H1 (cell line): ENCODE data around the gene ARAP3. TPM values are rescaled to one million over a fixed set of nuclear protein-coding genes. Genes with fewer than 3 reads are reported as not detected.
A peak's percentile ranks its signal among the peaks of the same experiment; 100 is the strongest.

Source experiments
- ATF3 ChIP-seq: IDR thresholded peaks from 2 replicates; pipeline ENCODE4 v1.6.1; 2011; ENCODE audit warnings: low read depth, mild to moderate bottlenecking, low read length; ENCODE audit not compliant: insufficient read depth
- BCL11A ChIP-seq, 2 experiments: IDR thresholded peaks; one replicate each; pipeline ENCODE4 v1.6.1; 2011; ENCODE audit warnings: low read depth in 2 of 2, low read length in 2 of 2, mild to moderate bottlenecking in 2 of 2
- CBX5 ChIP-seq: fragments of 300-800, 300-1000 bp; sonication (generic); IDR thresholded peaks from 2 replicates; pipeline ENCODE4 v1.7.1; 2016; ENCODE audit warnings: antibody characterized with exemption, low read length, low read depth
- CREB1 ChIP-seq: IDR thresholded peaks from 2 replicates; pipeline ENCODE4 v1.6.1; 2012; ENCODE audit warnings: inconsistent platforms
- CTBP2 ChIP-seq: IDR thresholded peaks from 2 replicates; pipeline ENCODE4 v1.7.0; 2011; ENCODE audit warnings: borderline replicate concordance, mild to moderate bottlenecking, moderate library complexity, mixed read lengths, low read length; ENCODE audit not compliant: insufficient read depth, insufficient read length
- EP300 ChIP-seq, 2 experiments: IDR thresholded peaks; 1 replicate in 1 of 2; 2 replicates in 1 of 2; pipeline ENCODE4 v1.6.1; 2011 to 2012; ENCODE audit warnings: low read depth in 2 of 2, low read length in 2 of 2, mild to moderate bottlenecking in 2 of 2, borderline replicate concordance in 1 of 2, inconsistent platforms in 1 of 2, moderate library complexity in 1 of 2
- EZH2 ChIP-seq: fragments of 200-600 bp; sonication (generic); IDR thresholded peaks from 2 replicates; pipeline ENCODE4 v1.7.1; 2012; ENCODE audit warnings: low read depth, mild to moderate bottlenecking, moderate library complexity, low read length, inconsistent platforms; ENCODE audit not compliant: severe bottlenecking
- FOSL1 ChIP-seq: IDR thresholded peaks from 2 replicates; pipeline ENCODE4 v1.6.1; 2011; ENCODE audit warnings: mild to moderate bottlenecking, low read depth, low read length, moderate library complexity; ENCODE audit not compliant: insufficient read depth
- GTF2F1 ChIP-seq: IDR thresholded peaks from 2 replicates; pipeline ENCODE4 v1.6.1; 2012; ENCODE audit warnings: low read depth, low read length, improper control_type of control experiment, borderline replicate concordance
- JUND ChIP-seq: IDR thresholded peaks from 2 replicates; pipeline ENCODE4 v1.6.1; 2011; ENCODE audit warnings: mild to moderate bottlenecking, improper control_type of control experiment, low read length
- MAFK ChIP-seq: IDR thresholded peaks from 2 replicates; pipeline ENCODE4 v1.6.1; 2012; ENCODE audit warnings: low read depth, mild to moderate bottlenecking, improper control_type of control experiment, low read length
- MAX ChIP-seq: IDR thresholded peaks from 2 replicates; pipeline ENCODE4 v1.6.1; 2012; ENCODE audit warnings: inconsistent platforms
- NANOG ChIP-seq: IDR thresholded peaks from 2 replicates; pipeline ENCODE4 v1.6.1; 2011; ENCODE audit warnings: low read length, low read depth, mild to moderate bottlenecking, inconsistent platforms; ENCODE audit not compliant: insufficient read depth, poor library complexity, severe bottlenecking
- POLR2A ChIP-seq, 2 experiments: IDR thresholded peaks; 1 replicate in 1 of 2; 2 replicates in 1 of 2; pipeline ENCODE4 v1.6.1; 2011; ENCODE audit warnings: low read depth in 2 of 2, low read length in 2 of 2, mild to moderate bottlenecking in 2 of 2; ENCODE audit errors: control extremely low read depth in 1 of 2
- RBBP5 ChIP-seq: IDR thresholded peaks from 2 replicates; pipeline ENCODE4 v1.7.1; 2012; ENCODE audit warnings: low read depth, mild to moderate bottlenecking, inconsistent platforms, low read length, moderate library complexity, borderline replicate concordance
- RFX5 ChIP-seq: IDR thresholded peaks from 2 replicates; pipeline ENCODE4 v1.6.1; 2011; ENCODE audit warnings: low read depth, low read length, improper control_type of control experiment, borderline replicate concordance
- SIRT6 ChIP-seq: IDR thresholded peaks from one replicate; pipeline ENCODE4 v1.7.1; 2012; ENCODE audit warnings: low read length, inconsistent platforms
- SP1 ChIP-seq: IDR thresholded peaks from 2 replicates; pipeline ENCODE4 v1.6.1; 2011; ENCODE audit warnings: low read depth, low read length
- TEAD4 ChIP-seq: IDR thresholded peaks from 2 replicates; pipeline ENCODE4 v1.6.1; 2012; ENCODE audit warnings: low read depth, low read length, inconsistent platforms, mixed read lengths
- polyA plus RNA-seq, 7 experiments: library from polyadenylated mRNA; depleted of rRNA in 3 of 7; stranded (reverse) in 5 of 7; unstranded in 2 of 7; fragments of >200 nt in 5 of 7; fragments of 200-250 nt in 2 of 7; gene quantifications; 1 replicate in 5 of 7; 2 replicates in 1 of 7; 4 replicates in 1 of 7; pipeline versions ENCODE4 v1.2.1 to v1.2.3, GENCODE V29; 2011 to 2013; ENCODE audit warnings: missing spikeins in 2 of 7, mixed read lengths in 2 of 7
- total RNA-seq: library from RNA; stranded (reverse); fragmentation: NEBNext Ultra II Directional; extraction: Animal tissue kit (Norgen Biotek cat#: 25700); gene quantifications from 2 replicates; pipeline ENCODE4 v1.2.1, GENCODE V29; 2021
- TF ChIP-seq, protein P1 (sequence below): IDR thresholded peaks from 2 replicates; pipeline ENCODE4 v1.6.1; 2012; ENCODE audit warnings: inconsistent platforms

Gene ARAP3
- total and polyA plus RNA-seq, 2 of the 8 experiments (the other 6 are each of a cell fraction or from before 2014, with no cell fraction given) = 14.4 to 48.6 TPM

- peak; percentile 62 for TF ChIP-seq TEAD4
- TF ChIP-seq GTF2F1 = no peak
- TF ChIP-seq CREB1 = no peak
- TF ChIP-seq MAFK = no peak
- peak; percentile 48; the same call in 1 of the 2 replicates for TF ChIP-seq SP1
- TF ChIP-seq RFX5 = no peak
- TF ChIP-seq JUND = 0 out of 2 replicates have a peak, but pooled peaks have one; percentile 40
- no peak for TF ChIP-seq CTBP2
- no peak for TF ChIP-seq FOSL1
- no peak for TF ChIP-seq MAX
- TF ChIP-seq CBX5 = no peak
- peak in 1 of 2 experiments; percentile 29; a peak in 2 of 3 replicates for TF ChIP-seq POLR2A (IDR thresholded peaks at IDR 0.05; ENCODE audit: control extremely low read depth in 1 of 2, low read depth in 2 of 2, low read length in 2 of 2)
- no peak for TF ChIP-seq ATF3
- TF ChIP-seq SIRT6 = no peak
- TF ChIP-seq EZH2 = no peak
- TF ChIP-seq NANOG = peak; percentile 93
- TF ChIP-seq EP300 (IDR thresholded peaks at IDR 0.05; ENCODE audit: borderline replicate concordance in 1 of 2, low read depth in 2 of 2, low read length in 2 of 2) = peak in 1 of 2 experiments; percentile 68; a peak in 1 of 3 replicates
- no peak for TF ChIP-seq RBBP5
- TF ChIP-seq, protein P1, sequence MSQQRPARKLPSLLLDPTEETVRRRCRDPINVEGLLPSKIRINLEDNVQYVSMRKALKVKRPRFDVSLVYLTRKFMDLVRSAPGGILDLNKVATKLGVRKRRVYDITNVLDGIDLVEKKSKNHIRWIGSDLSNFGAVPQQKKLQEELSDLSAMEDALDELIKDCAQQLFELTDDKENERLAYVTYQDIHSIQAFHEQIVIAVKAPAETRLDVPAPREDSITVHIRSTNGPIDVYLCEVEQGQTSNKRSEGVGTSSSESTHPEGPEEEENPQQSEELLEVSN = 0 out of 2 replicates have a peak, but pooled peaks have one; percentile 35
- no peak for TF ChIP-seq BCL11A (IDR thresholded peaks at IDR 0.05; ENCODE audit: low read depth in 2 of 2, low read length in 2 of 2)
These were observed 7.3 kb downstream of the ARAP3 start (continued) for GRCh38 chr5:141674747-141675146.
